ENCODE data around the gene PCDH9. TPM values are rescaled to one million over a fixed set of nuclear protein-coding genes. Genes with fewer than 3 reads are reported as not detected.

PCDH9 gene
- total and polyA plus RNA-seq, 9 donors, result 0.18 to 6.5 (median 1.3) TPM

DNA sequence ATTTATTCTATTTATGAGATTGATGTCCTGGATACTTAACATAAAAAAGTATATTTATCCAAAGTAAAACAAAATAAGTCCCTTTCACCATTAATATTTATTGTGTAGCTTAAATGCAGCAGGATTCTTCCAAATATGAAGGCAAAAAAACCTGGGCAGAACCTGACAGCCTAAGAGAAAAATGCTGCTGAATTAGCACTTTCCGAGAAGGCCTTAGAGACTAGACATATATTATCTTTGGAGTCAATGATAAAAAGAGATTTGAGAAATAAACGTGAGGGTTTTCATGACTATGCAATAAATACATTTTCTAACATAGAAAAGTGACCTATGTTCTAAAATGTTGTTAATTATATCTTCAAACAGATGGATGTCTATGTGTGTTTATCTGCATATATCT, 566.9 kb downstream of the PCDH9 start:
- TF ChIP-seq POLR2A (IDR thresholded peaks at IDR 0.05) (no peak), EP300 (IDR thresholded peaks at IDR 0.05) (no peak)
- TF ChIP-seq, protein P1, sequence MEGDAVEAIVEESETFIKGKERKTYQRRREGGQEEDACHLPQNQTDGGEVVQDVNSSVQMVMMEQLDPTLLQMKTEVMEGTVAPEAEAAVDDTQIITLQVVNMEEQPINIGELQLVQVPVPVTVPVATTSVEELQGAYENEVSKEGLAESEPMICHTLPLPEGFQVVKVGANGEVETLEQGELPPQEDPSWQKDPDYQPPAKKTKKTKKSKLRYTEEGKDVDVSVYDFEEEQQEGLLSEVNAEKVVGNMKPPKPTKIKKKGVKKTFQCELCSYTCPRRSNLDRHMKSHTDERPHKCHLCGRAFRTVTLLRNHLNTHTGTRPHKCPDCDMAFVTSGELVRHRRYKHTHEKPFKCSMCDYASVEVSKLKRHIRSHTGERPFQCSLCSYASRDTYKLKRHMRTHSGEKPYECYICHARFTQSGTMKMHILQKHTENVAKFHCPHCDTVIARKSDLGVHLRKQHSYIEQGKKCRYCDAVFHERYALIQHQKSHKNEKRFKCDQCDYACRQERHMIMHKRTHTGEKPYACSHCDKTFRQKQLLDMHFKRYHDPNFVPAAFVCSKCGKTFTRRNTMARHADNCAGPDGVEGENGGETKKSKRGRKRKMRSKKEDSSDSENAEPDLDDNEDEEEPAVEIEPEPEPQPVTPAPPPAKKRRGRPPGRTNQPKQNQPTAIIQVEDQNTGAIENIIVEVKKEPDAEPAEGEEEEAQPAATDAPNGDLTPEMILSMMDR (IDR thresholded peaks at IDR 0.05), result no peak
- 61 to 65% (median 64%) methylated on average over 2 of the region's 2 CpGs for WGBS, 3 donors
- intact Hi-C loops (cut with DNase I), result no loop called here
- DNase-seq, result no peak
- no peaks in the 10 kb centered on the region for H3K27me3 ChIP-seq
- H3K27ac ChIP-seq, result no peak overlapping the region
- no peaks in the 10 kb centered on the region for H3K36me3 ChIP-seq
- H3K4me1 ChIP-seq (ENCODE audit: insufficient read depth), result no peaks in the 10 kb centered on the region
- no peak overlapping the region for H3K4me3 ChIP-seq
- no peaks in the 10 kb centered on the region for H3K9me3 ChIP-seq

- no peak for DNase-seq
- H3K27ac ChIP-seq, result no peak overlapping the region
- H3K4me1 ChIP-seq (ENCODE audit: insufficient read depth), result no peaks in the 10 kb centered on the region
- intact Hi-C loops (cut with DNase I), result no loop called here
- H3K9me3 ChIP-seq, result no peaks in the 10 kb centered on the region
- H3K4me3 ChIP-seq, result no peak overlapping the region
- H3K27me3 ChIP-seq, result no peaks in the 10 kb centered on the region
- TF ChIP-seq, protein P1 (IDR thresholded peaks at IDR 0.05), result no peak
- TF ChIP-seq POLR2A (IDR thresholded peaks at IDR 0.05), result no peak
- no peak for TF ChIP-seq EP300 (IDR thresholded peaks at IDR 0.05)
- no peaks in the 10 kb centered on the region for H3K36me3 ChIP-seq
- whole genome bisulfite sequencing, 3 donors, result 91 to 98% (median 96%) methylated on average over 2 of the region's 2 CpGs
These were observed 568.8 kb downstream of the PCDH9 start for GRCh38 chr13:66661336-66661735.

DNA sequence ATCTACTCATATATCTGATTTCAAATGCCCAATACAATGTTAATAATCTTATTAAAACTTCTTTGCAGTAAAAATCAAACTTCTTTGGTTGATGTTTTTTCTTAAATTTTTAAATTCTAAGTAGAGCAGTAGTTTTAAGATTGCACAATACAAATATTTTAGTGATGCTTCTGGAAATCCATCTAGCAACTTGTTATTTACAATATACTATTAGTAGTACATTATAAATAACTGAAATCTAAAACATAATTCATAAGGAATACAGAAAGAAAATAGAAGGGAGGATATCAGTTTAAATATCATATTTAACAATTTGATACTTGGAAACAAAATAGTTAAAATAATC, 569.7 kb downstream of the PCDH9 start:
- no peak overlapping the region for H3K27ac ChIP-seq
- H3K27me3 ChIP-seq, result no peaks in the 10 kb centered on the region
- no peaks in the 10 kb centered on the region for H3K9me3 ChIP-seq
- no peaks in the 10 kb centered on the region for H3K4me1 ChIP-seq (ENCODE audit: insufficient read depth)
- TF ChIP-seq EP300 (IDR thresholded peaks at IDR 0.05) (no peak), POLR2A (IDR thresholded peaks at IDR 0.05) (no peak)
- TF ChIP-seq, protein P1 (IDR thresholded peaks at IDR 0.05), result no peak
- DNase-seq, result no peak
- intact Hi-C loops (cut with DNase I), result no loop called here
- H3K36me3 ChIP-seq, result no peaks in the 10 kb centered on the region
- H3K4me3 ChIP-seq, result no peak overlapping the region

DNA sequence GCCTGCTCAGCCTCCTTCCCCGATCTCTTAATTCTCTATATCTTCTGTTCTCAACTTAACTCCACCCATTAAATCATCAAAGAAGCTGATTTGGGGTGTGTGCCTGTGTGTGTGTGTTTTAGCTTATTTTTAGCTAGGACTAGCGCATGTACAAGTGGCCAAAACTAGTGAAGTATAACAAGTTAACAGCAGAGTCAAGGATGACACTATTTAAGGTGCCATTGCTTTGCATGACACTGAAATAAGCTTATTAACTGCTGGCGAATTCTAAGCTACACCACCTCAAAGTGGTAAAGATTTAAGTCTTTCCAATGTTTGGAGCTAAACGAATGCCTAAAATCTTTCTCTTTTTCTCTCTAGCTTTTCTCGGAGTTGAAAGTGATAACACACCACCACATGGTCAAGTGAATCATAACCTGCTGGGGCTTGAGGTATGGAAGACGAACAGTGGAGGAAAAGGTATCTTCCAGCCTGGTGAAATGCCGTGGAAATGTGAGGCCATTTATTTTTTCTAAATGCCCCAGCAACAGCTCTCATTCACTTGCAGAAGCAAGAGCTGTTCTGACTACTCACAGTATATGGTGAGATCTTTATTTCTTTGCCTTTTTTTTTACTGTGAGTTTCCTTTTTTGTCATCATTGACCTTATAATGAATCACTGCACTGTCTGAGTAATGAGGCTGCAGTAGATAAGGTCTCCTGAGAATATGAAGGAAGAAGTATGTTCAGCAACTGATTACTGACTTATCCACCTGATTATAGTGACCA, 570.3 kb downstream of the PCDH9 start:
- 69 to 82% (median 75%) methylated on average over 7 of the region's 7 CpGs for WGBS, 3 donors
- Histone ChIP-seq H3K27ac (no peak overlapping the region), H3K27me3 (no peaks in the 10 kb centered on the region), H3K36me3 (no peaks in the 10 kb centered on the region), H3K4me3 (no peak overlapping the region), H3K9me3 (no peaks in the 10 kb centered on the region), H3K4me1 (ENCODE audit: insufficient read depth) (no peaks in the 10 kb centered on the region)
- DNase-seq, result no peak
- intact Hi-C loops (cut with DNase I), result no loop called here
- no peak for TF ChIP-seq EP300 (IDR thresholded peaks at IDR 0.05)
- TF ChIP-seq, protein P1 (IDR thresholded peaks at IDR 0.05), result no peak
- no peak for TF ChIP-seq POLR2A (IDR thresholded peaks at IDR 0.05)
